GM18870 (cell line): ENCODE data around the gene CRYAB.
A peak's percentile ranks its signal among the peaks of the same experiment; 100 is the strongest.
"Not testable (repeated sequence)": the region's sequence is repeated elsewhere in the genome, so short reads cannot be mapped to it uniquely, and the experiment has no call there.

Experiments used
- ATAC-seq: cut with Tn5 transposase; IDR thresholded peaks from one replicate; pipeline ENCODE4 v1.9.1; 2021; ENCODE audit warnings: moderate library complexity; ENCODE audit not compliant: unreplicated experiment

The CRYAB gene

DNA sequence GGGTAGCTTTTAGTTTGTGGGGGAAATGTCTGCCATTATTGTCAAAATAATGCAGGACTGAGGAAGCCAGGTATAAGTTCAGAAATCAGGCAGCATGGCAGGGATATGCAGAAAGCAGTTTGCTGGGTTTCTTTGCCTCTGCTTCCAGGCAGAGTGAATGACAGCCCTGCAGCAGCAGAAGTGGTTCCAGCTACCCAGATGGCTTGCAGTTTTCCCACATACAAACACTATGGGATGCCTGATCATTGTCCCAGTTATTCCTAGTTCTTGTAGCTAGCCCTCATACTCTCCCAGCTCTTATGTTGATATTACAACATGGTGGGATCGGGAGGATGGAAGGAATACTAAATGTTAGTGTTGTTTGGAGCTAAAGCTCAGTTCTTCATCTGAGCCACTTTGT, 22.7 kb upstream of the CRYAB start:
- no peak for ATAC-seq

DNA sequence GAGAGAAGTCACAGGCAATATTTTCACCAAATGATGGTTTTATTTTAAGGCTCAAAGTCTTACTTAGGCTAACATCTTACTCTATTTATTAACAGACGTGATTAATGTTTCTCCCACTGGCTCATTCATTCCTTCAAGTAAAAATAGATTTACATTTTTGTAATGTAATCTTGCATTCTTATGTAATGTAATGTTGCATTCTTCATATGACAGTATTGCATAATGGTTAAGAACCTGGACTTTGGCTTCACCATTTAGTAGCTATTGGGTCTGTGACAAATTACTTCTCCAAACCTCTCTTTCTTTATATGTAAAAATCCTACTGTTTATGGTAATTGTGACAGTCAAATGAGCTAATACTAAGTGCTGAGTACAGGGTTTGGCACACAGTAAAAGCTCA, 22.3 kb upstream of the CRYAB start:
- no peak for ATAC-seq

DNA sequence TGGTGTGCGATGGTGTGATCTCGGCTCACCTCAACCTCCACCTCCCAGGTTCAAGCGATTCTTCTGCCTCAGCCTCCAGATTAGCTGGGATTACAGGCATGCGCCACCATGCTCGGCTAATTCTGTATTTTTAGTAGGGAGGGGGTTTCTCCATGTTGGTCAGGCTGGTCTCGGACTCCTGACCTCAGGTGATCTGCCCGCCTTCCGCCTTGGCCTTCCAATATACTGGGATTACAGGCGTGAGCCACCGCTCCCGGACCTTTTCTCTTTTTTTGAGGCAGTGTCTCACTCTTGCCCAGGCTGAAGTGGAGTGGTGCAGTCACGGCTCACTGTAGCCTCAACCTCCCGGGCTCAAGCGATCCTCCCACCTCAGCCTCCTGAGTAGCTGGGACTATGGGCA, 21.6 kb upstream of the CRYAB start:
- not testable (repeated sequence) for ATAC-seq

DNA sequence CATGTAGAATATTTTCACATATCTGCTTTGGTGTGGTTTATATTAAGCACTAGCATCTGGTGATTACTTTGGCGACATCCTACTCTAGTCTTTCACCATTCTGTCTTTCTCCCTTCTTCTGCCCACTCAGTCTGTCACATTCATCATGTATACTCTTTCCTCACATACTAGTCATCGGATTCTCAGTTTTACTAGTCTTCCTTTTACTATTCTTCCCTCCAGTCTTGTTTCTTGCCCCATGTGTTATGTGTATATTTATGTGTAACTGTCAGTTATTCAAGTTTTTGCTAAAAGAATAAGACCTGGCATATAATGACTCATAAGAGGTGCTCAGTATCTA, 21.0 kb upstream of the CRYAB start:
- no peak for ATAC-seq

DNA sequence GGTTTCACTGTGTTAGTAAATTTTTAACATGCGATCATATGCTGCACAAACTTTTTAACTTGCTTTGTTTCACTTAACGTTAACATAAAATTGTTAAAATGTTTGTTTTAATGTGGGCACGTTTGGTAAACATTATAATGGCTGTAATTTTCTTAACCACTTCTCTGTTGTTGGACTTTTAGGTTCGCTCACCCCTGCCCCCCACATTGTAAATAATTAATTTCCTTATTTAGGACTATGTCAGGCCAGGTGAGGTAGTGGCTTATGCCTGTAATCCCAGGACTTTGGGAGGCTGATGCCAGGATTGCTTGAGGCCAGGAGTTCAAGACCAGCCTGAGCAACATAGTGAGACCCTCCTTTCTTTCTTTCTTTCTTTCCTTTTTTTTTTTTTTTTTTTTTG, 18.9 kb upstream of the CRYAB start:
- ATAC-seq = no peak

DNA sequence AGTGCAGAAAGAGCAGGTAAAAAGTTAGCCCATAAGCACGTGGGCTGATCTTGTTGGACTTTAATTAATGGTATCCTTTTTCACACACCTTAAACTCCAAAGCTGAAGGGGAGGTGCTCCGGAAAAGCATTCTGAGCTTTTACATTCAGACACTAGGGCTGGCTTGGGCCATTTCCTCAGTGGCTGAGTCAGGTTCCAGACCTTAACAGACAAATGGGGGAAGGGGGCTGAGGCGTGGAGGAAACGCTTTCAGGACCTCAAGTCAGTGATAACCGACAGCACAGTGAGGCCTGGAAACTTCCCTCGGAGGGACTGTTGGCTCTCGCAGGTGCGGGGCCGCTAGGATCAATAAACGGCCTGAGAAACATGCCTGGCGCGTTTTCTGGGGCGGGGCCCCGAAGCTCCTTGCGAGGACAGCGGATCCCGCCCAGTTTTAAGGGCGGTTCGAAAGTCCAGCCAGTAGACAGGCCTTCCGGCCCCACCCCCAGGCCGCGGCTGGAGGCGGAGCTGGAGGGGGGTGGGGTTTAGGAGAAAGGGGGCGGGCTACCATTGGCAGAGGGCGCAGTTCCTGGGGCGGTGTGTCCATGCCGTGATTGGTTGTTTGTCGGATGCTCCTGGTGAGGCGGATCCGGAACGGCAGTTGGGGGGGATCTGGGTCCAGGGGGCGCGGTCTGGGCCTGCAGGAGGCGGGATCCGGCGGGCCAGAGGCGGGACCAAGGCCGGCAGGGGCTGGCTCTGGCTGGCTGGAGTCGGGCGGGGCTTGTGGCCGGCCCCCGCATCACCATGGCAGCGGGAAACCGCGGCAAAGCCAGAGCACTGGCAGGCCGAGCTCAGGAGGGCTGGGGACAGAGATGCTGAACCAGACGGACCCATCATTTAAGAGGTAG, 15.2 kb upstream of the CRYAB start:
- peak; percentile 83 for ATAC-seq

DNA sequence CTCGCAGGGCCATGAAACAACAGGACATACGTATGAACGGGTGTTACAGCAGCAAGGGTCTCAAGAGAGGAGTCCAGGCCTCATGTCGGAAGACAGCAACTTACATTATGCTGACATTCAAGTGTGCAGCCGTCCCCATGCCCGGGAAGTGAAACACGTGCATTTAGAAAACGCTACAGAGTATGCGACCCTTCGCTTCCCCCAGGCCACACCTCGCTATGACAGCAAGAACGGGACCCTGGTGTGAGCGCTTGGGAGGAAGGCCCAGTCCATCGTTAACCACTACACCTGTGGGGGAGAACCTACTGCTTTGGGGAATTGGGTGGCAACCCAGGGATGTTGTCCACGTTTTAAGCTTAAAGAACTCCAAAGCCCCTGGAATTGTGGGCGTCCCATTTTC, 14.4 kb upstream of the CRYAB start:
- no peak for ATAC-seq

DNA sequence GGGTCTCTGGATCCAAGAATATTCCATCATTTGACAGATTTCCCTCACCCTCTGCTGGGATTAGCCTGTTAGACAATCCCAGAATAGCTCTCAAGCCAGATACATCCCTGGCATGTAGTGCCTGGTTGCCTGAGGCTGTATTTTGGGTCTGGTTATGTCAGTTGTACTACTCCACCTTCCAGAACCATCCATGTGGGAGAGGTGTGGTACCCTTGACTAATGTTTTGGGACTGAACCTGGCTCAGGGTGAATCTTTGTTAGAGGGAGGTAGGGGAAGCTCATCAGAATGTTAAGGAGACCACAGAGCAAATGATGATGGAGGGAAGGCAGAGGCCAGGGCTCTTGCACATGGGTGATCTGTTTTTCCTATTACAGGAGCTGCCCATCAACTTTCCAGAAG, 12.4 kb upstream of the CRYAB start:
- no peak for ATAC-seq

DNA sequence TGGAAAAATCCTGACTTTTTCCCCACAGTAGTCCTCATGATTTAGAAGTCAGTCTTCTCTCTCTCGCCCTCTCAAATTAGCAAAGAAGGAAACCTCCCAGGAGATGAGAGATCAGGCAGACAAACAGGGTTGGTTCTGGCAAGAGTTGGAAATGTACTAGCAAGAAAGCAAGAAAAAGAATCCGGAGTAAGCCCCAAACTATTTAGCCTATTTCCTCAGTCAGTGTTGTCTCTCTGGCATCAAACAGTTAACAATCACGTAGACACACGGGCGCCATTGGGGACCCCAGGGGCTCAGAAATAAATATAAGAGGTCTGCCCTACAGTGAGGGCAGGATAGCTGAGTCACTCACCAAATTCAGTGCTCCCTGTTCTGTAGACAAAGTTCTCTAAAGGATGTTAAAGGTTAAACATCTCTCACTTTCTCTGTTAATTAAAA, 11.8 kb upstream of the CRYAB start:
- no peak for ATAC-seq

DNA sequence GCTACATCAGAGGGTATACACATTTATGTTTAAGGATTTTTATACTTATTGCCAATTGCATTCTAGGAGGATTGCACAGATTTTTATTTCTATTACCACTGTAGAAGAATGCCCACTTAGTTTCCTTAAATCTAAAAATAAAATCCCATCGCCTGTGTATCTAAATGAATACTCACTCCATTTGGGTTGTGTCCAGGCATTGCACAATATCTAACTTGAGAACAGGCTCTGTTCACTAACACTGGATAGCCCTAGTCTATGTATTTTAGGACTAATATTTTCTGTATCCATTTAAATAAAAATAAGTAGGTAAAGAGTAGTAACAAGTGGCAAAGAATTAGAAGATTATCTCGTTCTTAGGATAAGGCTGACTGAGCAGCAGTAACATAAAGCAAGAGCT, 11.2 kb upstream of the CRYAB start:
- no peak for ATAC-seq

DNA sequence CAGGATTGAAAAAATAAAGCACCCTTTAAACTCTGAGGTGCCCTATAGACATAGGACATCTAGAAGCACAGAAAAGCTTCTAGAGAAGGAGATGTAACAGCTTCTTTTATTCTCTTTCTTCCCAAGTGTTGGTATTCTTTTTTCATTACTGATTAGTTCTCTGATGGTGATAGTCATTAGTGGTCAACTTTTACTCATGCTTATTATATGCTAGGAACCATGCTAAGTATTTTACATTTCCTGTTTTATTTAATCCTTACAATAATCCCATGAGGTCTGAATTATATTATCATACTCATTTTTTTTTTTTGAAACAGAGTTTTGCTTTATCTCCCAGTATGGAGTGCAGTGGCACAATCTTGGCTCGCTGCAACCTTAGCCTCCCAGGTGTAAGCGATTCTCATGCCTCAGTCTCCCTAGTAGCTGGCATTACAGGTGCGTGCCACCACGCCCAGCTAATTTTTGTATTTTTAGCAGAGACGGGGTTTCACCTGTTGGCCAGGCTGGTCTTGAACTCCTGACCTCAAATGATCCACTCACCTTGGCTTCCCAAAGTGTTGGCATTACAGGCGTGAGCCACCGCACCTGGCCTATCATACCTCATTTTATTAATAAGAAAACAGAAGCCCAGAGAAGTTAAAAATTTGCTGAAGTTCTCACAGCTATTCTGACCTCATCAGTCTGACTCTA, 10.1 kb upstream of the CRYAB start:
- no peak for ATAC-seq

DNA sequence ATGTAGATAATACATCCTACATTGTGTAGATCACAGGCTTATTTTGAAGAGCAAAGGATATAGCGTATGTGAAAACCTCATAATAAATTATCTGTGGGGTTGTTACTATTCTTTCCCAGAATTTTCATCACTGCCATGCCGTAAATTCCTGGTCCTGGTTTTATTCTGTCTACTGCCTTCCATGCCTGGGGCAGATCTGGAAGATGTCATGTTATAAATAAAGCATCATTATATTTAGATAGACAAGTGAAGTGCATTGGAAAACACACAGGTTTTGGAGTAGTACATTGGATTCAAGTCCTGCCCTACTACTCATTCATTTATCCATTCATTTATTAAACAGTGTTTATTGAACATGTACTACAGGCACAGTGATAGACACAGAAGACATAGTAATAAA, 9.3 kb upstream of the CRYAB start:
- ATAC-seq = no peak

DNA sequence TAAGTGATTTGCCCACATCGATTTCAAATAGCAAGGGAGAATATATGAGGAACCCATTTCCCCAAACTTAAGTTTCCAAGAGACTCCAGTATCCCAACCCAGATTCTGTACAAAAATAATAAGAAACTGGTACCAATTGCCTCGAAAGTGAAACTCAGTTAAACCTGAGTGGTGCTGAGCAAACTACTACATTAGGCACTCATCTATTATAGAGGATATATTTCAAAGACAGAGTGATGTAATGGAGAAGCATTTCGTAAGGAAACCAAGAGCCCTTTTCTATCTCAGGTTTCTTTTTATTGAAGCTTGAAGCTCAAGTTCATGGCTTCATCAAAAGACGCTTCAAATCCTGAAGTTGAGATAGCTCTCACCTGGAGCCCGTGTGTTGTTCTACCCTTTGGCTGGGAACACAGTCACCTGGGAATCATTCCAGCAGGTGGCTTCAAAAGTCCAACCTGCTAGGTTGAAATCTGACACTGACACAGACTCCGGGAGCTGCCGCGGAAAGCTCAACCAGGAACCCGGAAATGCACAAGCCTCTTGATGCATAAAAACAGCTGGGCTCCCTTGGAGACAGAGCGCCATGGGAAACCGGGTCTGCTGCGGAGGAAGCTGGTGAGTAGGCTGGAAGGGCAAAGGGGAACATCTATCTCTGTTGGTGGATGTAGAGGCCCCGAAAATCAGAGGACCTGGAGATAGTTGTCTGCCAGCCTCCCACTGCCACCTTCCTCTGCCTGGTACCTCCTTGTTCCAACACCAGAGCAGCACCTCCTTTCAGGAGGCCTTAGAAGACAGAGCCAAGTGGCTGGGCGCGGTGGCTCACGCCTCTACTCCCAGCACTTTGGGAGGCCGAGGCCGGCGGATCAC, 7.1 kb upstream of the CRYAB start, which contains the start of gene C11orf52:
Gene C11orf52 (plus strand): TSS at position 524 of the 867 bp plus-strand sequence. CDS start 60 bp downstream, at position 584.
- ATAC-seq = no peak

DNA sequence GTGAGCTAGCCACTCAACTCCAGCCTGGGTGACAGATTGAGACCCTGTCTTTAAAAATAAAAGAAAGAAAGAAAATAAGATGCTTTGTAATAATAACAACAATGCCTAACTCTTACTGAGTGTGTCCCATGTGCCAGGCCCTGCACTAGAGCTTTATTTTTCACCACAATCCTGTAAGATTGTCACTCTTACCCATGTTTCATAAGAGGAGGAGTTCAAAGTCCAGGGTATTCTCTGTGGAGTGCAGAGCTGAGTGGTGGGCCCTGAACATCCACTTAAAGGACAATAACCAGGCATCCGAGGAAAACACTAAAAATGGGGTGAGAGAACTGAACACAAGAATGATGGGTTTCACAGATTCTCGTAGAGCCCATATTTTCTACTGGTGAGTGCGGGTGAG, 6.2 kb upstream of the CRYAB start:
- ATAC-seq = no peak

DNA sequence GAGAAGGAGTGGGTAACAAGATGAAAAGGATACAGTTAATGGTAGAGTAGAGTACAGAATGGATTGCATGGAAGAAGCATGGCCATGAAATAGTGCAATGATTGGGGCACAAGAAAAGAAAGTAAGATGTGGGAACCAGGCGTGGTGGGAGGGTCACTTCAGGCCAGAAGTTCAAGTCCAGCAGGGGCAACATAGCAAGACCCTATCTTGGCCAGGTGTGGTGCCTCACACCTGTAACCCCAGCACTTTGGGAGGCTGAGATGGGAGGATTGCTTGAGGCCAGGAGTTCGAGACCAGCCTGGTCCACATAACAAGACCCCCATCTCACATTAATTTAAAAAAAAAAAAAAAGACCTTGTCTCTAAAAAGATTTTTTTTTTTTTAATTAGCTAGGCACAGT, 5.7 kb upstream of the CRYAB start:
- ATAC-seq = no peak

DNA sequence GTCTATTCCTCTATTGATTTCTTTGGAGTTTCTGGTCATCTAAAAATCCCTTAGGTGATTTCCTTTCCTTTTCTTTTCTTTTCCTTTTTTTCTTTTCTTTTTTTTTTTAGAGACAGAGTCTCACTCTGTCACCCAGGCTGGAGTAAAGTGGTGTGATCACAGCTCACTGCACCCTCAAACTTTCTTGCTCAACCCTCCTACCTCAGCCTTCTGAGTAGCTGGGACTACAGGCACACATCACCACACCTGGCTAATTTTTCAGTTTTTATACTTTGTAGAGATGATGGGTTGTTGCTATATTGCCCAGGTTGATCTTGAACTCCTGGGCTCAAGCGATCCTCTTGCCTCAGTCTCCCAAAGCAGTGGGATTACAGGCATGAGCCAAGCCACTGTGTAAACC, 5.2 kb upstream of the CRYAB start:
- ATAC-seq = no peak

DNA sequence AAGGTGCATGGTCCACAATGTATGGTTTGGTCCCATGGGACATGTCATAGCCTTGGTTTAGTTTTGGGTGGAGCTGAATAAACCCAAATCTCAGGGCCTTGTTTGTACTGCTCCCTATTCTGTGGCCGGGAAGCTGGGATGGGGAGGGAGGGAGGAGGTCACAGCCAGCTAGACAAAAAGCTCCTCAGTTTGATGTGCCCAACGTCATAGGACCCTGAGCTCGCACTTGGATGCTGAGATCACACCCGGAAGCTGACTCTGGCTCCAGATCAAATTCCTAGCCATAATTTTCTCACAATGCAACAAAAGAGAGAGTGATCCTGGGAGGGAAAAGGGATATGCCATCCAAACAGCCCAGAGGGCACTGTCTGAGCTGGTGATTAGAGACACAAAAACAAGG, 2.4 kb upstream of the CRYAB start:
- no peak for ATAC-seq

DNA sequence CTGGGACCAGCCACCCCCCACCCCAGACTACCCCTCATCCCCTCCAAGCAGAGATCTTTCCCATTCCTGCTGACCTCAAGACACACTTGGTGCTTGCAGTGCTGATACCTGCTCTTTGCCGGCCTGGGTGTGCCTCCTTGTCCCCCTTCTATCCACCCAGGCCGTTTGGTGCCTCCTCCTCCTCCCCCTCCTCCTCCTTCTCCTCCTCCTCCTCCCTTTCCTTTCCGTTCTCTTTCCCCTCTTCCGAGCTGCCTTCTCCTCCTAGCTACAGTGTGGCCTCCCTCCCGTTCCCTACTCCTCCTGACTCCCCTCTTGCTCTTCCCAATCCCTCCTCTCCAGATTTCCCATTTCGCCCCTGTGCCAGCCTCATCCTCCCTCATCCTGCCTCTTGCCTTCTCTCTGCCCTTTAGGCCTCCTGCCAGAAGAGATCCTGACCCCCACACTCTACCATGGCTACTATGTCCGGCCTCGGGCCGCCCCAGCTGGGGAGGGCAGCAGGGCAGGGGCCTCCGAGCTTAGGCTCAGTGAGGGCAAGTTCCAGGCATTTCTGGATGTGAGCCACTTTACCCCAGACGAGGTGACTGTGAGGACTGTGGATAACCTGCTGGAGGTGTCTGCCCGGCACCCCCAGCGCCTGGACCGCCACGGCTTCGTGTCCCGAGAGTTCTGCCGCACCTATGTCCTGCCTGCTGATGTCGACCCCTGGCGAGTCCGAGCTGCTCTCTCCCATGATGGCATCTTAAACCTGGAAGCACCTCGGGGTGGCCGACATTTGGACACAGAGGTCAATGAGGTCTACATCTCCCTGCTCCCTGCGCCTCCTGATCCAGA, 1.7 kb upstream of the CRYAB start:
- ATAC-seq = no peak

DNA sequence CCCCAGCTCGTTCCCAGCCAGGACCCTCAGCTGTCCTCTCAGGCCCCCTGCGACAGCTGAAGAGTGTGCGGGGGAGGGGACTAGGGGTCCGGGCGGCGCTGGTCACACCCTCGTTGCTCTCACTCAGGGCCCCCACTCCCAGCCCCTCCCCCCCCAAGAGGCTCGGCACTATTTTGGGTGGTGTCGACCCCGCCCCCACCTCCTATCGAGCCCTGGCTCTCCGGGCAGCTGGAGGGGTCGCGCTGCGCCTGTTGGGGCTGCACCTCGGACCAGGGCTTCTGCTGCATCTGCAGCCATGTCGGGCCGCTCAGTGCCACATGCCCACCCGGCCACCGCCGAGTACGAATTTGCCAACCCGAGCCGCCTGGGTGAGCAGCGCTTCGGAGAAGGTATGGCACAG, 965 bp upstream of the CRYAB start, which contains the start of gene HSPB2:
Gene HSPB2 (plus strand): TSS at position 200 of the 400 bp plus-strand sequence. CDS start 96 bp downstream, at position 296.
- ATAC-seq = no peak
